ENCODE measurements around the gene FHL2. TPM values are rescaled to one million over a fixed set of nuclear protein-coding genes. Genes with fewer than 3 reads are reported as not detected.

Gene FHL2
- total and polyA plus RNA-seq, 2 donors (not counting 1 experiment from before 2014, with no cell fraction given): not detected

DNA sequence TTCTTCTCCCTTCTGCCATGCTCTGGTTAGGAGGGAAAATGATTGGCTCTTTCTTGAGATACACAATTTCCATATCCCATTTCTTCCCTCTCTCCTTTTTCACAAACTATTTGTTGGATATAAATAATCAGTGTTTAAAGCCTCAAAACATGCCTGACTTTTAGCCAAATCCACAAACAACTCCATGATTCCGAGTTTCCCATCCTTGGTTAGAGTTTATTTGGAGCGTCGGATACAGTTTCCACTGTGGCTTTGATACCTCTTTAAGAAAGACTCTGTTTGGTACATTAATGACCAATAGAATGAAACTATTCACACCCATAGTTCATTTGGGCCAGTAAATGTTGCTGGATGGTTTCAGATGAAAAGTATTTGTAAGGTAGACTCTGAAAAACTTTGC, 5.9 kb upstream of the FHL2 start:
- no peak for ATAC-seq (ENCODE audit: low read depth)
- peaks cover 2% of the 10 kb centered on the region for H3K4me1 Mint-ChIP-seq
- H3K27me3 Mint-ChIP-seq: peaks cover 46% of the 10 kb centered on the region
- TF ChIP-seq, protein P1, sequence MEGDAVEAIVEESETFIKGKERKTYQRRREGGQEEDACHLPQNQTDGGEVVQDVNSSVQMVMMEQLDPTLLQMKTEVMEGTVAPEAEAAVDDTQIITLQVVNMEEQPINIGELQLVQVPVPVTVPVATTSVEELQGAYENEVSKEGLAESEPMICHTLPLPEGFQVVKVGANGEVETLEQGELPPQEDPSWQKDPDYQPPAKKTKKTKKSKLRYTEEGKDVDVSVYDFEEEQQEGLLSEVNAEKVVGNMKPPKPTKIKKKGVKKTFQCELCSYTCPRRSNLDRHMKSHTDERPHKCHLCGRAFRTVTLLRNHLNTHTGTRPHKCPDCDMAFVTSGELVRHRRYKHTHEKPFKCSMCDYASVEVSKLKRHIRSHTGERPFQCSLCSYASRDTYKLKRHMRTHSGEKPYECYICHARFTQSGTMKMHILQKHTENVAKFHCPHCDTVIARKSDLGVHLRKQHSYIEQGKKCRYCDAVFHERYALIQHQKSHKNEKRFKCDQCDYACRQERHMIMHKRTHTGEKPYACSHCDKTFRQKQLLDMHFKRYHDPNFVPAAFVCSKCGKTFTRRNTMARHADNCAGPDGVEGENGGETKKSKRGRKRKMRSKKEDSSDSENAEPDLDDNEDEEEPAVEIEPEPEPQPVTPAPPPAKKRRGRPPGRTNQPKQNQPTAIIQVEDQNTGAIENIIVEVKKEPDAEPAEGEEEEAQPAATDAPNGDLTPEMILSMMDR (IDR thresholded peaks at IDR 0.05): no peak
- no peak for TF ChIP-seq EZH2 (IDR thresholded peaks at IDR 0.05; ENCODE audit: borderline replicate concordance, insufficient read depth, low read depth, low read length, poor library complexity, severe bottlenecking)
- no peak overlapping the region for H3K27ac ChIP-seq (ENCODE audit: low read length in 2 of 2)
- POLR2A ChIA-PET: no interaction called here
- no peaks in the 10 kb centered on the region for H3K36me3 ChIP-seq (replicated peaks in 1 of 2; ENCODE audit: control extremely low read depth in 1 of 2, control insufficient read depth in 1 of 2, extremely low read depth in 1 of 2, insufficient read depth in 2 of 2, low read length in 1 of 2)
- intact Hi-C loops (cut with micrococcal nuclease): no loop called here
- H3K27me3 ChIP-seq (replicated peaks in 1 of 4; ENCODE audit: control extremely low read depth in 1 of 4, control insufficient read depth in 3 of 4, insufficient read depth in 4 of 4, low read length in 3 of 4): peaks cover 0 to 20% (median 4%) of the 10 kb centered on the region in 4 experiments
- no peak for DNase-seq
- H3K79me2 ChIP-seq (ENCODE audit: control insufficient read depth, insufficient read depth, low read length): no peaks in the 10 kb centered on the region
- no peaks in the 10 kb centered on the region for H3K4me1 ChIP-seq (ENCODE audit: control insufficient read depth in 2 of 2, insufficient read depth in 2 of 2, low read length in 2 of 2)
- H3K27ac Mint-ChIP-seq: no peak overlapping the region
- no peaks in the 10 kb centered on the region for H3K9me3 Mint-ChIP-seq (ENCODE audit: insufficient read depth)
- H3K4me3 ChIP-seq (ENCODE audit: control extremely low read depth in 1 of 5, extremely low read depth in 1 of 5, insufficient read depth in 1 of 5, low read depth in 2 of 5, low read length in 4 of 5): no peak overlapping the region
- H4K20me1 ChIP-seq (ENCODE audit: control insufficient read depth, insufficient read depth, low read length, poor library complexity, severe bottlenecking): no peaks in the 10 kb centered on the region
- peaks cover 0 to 2% (median 0%) of the 10 kb centered on the region in 3 donors for H3K9me3 ChIP-seq (ENCODE audit: control extremely low read depth in 1 of 3, control insufficient read depth in 2 of 3, insufficient read depth in 1 of 3, low read length in 2 of 3)
- H3K4me3 Mint-ChIP-seq: no peak overlapping the region
- H3K9ac ChIP-seq (ENCODE audit: low read length): no peak overlapping the region
- CTCF ChIA-PET: no interaction called here
- no peak overlapping the region for H2AFZ ChIP-seq (ENCODE audit: insufficient read depth, low read depth, low read length, poor library complexity, severe bottlenecking)
- H3K4me2 ChIP-seq (replicated peaks; ENCODE audit: low read depth, low read length, poor library complexity, severe bottlenecking): no peak overlapping the region
- WGBS (ENCODE audit: insufficient coverage): no CpG with 5 or more reads among the region's 3 CpGs

DNA sequence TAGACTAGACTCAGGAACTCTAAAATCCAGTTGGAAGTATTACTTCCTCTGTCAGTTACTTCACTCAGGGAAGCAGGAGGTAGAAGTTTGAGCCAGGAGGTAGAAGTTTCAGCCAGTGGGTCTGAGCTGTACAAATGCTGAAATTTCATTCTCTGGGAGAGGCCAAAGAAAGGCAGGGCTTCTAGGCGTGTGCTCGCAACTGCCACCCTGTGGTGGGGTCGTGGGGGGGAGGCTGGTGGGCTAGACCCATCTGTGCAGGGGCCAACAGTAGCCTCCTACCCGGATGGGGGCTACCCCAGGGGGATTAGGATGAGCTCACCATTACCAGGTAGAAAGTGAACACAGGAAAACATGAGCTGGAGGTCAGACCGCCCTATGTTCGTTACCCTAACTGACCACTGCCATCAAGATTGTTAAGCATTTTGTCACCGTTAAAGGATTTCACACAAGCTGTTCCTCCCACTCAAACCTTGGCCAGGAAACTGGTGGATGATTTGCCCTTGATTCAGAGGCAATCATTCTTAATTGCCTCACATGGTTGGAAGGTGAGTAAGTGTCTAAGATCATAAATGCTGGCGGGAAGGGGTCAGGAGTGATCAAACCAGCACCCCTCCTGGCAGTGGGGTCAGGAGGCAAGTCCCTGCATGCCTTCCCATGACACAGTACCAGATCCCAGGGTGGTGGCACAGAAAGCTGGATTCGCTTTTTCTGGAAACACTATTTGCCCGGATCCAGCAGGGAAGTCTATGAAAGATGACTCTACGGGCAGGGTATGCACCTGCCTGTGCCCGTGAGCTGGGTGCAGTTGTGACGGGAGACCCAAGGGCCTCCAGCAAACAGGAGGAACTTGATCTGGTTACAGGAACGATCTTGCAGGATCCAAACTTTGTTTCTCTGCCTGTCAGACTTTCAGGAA, 5.2 kb upstream of the FHL2 start:
- H3K36me3 ChIP-seq (replicated peaks in 1 of 2; ENCODE audit: control extremely low read depth in 1 of 2, control insufficient read depth in 1 of 2, extremely low read depth in 1 of 2, insufficient read depth in 2 of 2, low read length in 1 of 2): no peaks in the 10 kb centered on the region
- Mint-ChIP-seq H3K4me1 (peaks cover 2% of the 10 kb centered on the region), H3K9me3 (ENCODE audit: insufficient read depth) (no peaks in the 10 kb centered on the region), H3K4me3 (no peak overlapping the region), H3K27me3 (peaks cover 49% of the 10 kb centered on the region), H3K27ac (no peak overlapping the region)
- H3K9ac ChIP-seq (ENCODE audit: low read length): no peak overlapping the region
- peaks cover 0 to 9% (median 0%) of the 10 kb centered on the region in 3 donors for H3K9me3 ChIP-seq (ENCODE audit: control extremely low read depth in 1 of 3, control insufficient read depth in 2 of 3, insufficient read depth in 1 of 3, low read length in 2 of 3)
- DNase-seq (no peak), ATAC-seq (ENCODE audit: low read depth) (no peak)
- H3K4me2 ChIP-seq (replicated peaks; ENCODE audit: low read depth, low read length, poor library complexity, severe bottlenecking): no peak overlapping the region
- POLR2A ChIA-PET: no interaction called here
- no peak overlapping the region for H2AFZ ChIP-seq (ENCODE audit: insufficient read depth, low read depth, low read length, poor library complexity, severe bottlenecking)
- TF ChIP-seq EZH2 (IDR thresholded peaks at IDR 0.05; ENCODE audit: borderline replicate concordance, insufficient read depth, low read depth, low read length, poor library complexity, severe bottlenecking): no peak
- TF ChIP-seq, protein P1 (IDR thresholded peaks at IDR 0.05): no peak
- H3K4me1 ChIP-seq (ENCODE audit: control insufficient read depth in 2 of 2, insufficient read depth in 2 of 2, low read length in 2 of 2): peaks cover 3 to 5% of the 10 kb centered on the region in 2 donors
- peaks cover 0 to 25% (median 6%) of the 10 kb centered on the region in 4 experiments for H3K27me3 ChIP-seq (replicated peaks in 1 of 4; ENCODE audit: control extremely low read depth in 1 of 4, control insufficient read depth in 3 of 4, insufficient read depth in 4 of 4, low read length in 3 of 4)
- H3K79me2 ChIP-seq (ENCODE audit: control insufficient read depth, insufficient read depth, low read length): no peaks in the 10 kb centered on the region
- H3K27ac ChIP-seq (ENCODE audit: low read length in 2 of 2): no peak overlapping the region
- intact Hi-C loops (cut with micrococcal nuclease): no loop called here
- no peak overlapping the region for H3K4me3 ChIP-seq (ENCODE audit: control extremely low read depth in 1 of 5, extremely low read depth in 1 of 5, insufficient read depth in 1 of 5, low read depth in 2 of 5, low read length in 4 of 5)
- CTCF ChIA-PET: no interaction called here
- no peaks in the 10 kb centered on the region for H4K20me1 ChIP-seq (ENCODE audit: control insufficient read depth, insufficient read depth, low read length, poor library complexity, severe bottlenecking)
- WGBS (ENCODE audit: insufficient coverage): 78% methylated on average over 11 of the region's 14 CpGs

Measured in B cell (primary cell).